Measurements from ENCODE around the gene ZNF804A. TPM values are rescaled to one million over a fixed set of nuclear protein-coding genes. Genes with fewer than 3 reads are reported as not detected.

The ZNF804A gene
- total RNA-seq, 1 donor from 2014 or later, result 3.1 TPM

- DNase-seq (ENCODE audit: low spot score), result no peak
Observed at GRCh38 chr2:184936761-184937160, 338.4 kb downstream of the ZNF804A start.

GRCh38 chr2:184938221-184938985 is 340.1 kb downstream of the ZNF804A start:
- no peak for DNase-seq (ENCODE audit: low spot score)

- DNase-seq (ENCODE audit: low spot score), result no peak
Observed at GRCh38 chr2:184945326-184945725, 347.0 kb downstream of the ZNF804A start.

GRCh38 chr2:184945824-184946223 is 347.5 kb downstream of the ZNF804A start:
- DNase-seq (ENCODE audit: low spot score), result no peak

GRCh38 chr2:184956856-184957255 is 358.5 kb downstream of the ZNF804A start:
- no peak for DNase-seq (ENCODE audit: low spot score)

GRCh38 chr2:184971546-184972068 is 373.3 kb downstream of the ZNF804A start:
- no peak for DNase-seq (ENCODE audit: low spot score)
